Measurements from ENCODE around the gene PRDM16.

DNA sequence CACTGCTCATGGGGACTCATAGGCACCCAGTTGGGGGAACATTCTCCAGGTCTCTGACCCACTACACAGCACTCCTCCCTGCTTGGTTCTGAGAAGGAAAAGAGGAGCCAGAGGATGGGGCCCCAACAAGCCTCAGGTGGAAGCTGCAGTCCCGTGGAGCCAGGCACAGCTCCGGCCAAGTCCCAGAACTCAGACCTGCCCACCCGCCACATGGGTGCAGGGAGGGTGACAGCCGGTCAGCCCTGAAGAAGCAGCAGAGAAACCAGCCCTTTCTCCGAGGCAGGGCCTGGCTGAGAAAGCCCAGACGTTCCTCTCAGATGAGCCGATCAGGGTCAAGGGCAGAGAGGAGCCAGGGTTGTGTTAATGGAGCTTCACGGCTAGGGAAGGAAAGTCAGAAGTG, 106.5 kb downstream of the PRDM16 start:
- no peak for TF ChIP-seq EZH2phosphoT487 (IDR thresholded peaks at IDR 0.05; ENCODE audit: low read length)
- TF ChIP-seq, protein P1, sequence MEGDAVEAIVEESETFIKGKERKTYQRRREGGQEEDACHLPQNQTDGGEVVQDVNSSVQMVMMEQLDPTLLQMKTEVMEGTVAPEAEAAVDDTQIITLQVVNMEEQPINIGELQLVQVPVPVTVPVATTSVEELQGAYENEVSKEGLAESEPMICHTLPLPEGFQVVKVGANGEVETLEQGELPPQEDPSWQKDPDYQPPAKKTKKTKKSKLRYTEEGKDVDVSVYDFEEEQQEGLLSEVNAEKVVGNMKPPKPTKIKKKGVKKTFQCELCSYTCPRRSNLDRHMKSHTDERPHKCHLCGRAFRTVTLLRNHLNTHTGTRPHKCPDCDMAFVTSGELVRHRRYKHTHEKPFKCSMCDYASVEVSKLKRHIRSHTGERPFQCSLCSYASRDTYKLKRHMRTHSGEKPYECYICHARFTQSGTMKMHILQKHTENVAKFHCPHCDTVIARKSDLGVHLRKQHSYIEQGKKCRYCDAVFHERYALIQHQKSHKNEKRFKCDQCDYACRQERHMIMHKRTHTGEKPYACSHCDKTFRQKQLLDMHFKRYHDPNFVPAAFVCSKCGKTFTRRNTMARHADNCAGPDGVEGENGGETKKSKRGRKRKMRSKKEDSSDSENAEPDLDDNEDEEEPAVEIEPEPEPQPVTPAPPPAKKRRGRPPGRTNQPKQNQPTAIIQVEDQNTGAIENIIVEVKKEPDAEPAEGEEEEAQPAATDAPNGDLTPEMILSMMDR (IDR thresholded peaks at IDR 0.05; ENCODE audit: low read length) = no peak
